C4-2B (cell line): ENCODE results near the gene XRCC5.

Experiments used
- ZFX ChIP-seq: fragments of 450-650 bp; IDR thresholded peaks from 2 replicates; pipeline ENCODE4 v1.6.1; 2017
- TF ChIP-seq, protein P1 (sequence below): fragments of 450-650 bp; conservative IDR thresholded peaks from 2 replicates; pipeline ENCODE4 v1.5.1; 2017; ENCODE audit warnings: mild to moderate bottlenecking

DNA sequence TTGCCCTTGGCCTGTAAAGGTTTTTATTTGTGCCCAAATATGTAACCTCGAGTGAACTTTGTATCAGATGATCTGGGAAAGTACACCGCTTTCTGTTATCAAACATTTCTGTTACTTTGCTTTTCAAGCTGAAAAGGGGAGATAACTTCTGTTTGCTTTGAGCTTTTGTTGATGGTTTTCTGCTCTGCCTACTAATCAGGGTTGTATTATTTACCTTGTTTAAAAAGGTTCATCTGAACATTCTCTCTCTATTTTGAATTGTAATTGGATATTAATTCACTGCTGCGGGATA is 79.4 kb downstream of the XRCC5 start:
- TF ChIP-seq, protein P1, sequence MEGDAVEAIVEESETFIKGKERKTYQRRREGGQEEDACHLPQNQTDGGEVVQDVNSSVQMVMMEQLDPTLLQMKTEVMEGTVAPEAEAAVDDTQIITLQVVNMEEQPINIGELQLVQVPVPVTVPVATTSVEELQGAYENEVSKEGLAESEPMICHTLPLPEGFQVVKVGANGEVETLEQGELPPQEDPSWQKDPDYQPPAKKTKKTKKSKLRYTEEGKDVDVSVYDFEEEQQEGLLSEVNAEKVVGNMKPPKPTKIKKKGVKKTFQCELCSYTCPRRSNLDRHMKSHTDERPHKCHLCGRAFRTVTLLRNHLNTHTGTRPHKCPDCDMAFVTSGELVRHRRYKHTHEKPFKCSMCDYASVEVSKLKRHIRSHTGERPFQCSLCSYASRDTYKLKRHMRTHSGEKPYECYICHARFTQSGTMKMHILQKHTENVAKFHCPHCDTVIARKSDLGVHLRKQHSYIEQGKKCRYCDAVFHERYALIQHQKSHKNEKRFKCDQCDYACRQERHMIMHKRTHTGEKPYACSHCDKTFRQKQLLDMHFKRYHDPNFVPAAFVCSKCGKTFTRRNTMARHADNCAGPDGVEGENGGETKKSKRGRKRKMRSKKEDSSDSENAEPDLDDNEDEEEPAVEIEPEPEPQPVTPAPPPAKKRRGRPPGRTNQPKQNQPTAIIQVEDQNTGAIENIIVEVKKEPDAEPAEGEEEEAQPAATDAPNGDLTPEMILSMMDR, result no peak
- TF ChIP-seq ZFX, result no peak
